Loucy (cell line): ENCODE measurements around the gene NOS2.

Experiments
- EZH2phosphoT487 ChIP-seq: fragments of 200-600 bp; IDR thresholded peaks from 2 replicates; pipeline ENCODE4 v1.6.1; 2018; ENCODE audit warnings: antibody characterized with exemption, mild to moderate bottlenecking, moderate library complexity, borderline replicate concordance
- TF ChIP-seq, protein P1 (sequence below): fragments of 200-600 bp; sonication (generic); conservative IDR thresholded peaks from 2 replicates; pipeline ENCODE4 v1.5.1; 2014; ENCODE audit warnings: mild to moderate bottlenecking, antibody characterized with exemption, low read length

DNA sequence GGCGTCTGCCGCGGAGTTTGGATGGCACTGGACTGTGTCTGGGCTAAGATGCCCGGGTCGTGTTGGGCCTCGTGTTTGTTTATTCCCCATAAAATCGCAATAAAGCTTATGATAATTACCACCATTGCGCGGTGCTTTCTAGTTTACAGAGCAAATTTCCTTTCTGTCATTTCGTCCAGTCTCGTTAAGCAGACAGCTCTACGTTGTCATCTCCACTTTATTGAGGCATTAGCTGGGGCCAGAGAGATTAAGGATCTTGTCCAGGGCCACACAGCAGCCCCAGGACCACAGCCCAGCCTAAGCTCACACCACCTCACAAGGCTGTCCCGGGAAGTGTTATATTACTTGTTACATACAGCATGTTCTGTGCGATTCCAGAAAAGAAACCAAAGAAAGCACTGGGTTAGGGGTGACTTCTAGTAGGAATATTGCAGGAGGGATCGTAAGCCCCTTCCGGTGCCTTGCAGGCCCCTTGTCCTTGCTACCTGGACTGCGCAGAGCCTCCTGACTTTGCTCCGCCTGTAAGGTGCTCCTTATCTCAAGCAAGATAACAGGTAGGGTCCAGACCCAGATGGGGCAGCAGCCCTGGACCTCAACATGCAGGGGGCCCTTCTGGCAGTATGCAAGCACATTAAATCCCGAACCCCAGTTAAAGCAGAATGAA is 6.3 kb downstream of the NOS2 start:
- TF ChIP-seq, protein P1, sequence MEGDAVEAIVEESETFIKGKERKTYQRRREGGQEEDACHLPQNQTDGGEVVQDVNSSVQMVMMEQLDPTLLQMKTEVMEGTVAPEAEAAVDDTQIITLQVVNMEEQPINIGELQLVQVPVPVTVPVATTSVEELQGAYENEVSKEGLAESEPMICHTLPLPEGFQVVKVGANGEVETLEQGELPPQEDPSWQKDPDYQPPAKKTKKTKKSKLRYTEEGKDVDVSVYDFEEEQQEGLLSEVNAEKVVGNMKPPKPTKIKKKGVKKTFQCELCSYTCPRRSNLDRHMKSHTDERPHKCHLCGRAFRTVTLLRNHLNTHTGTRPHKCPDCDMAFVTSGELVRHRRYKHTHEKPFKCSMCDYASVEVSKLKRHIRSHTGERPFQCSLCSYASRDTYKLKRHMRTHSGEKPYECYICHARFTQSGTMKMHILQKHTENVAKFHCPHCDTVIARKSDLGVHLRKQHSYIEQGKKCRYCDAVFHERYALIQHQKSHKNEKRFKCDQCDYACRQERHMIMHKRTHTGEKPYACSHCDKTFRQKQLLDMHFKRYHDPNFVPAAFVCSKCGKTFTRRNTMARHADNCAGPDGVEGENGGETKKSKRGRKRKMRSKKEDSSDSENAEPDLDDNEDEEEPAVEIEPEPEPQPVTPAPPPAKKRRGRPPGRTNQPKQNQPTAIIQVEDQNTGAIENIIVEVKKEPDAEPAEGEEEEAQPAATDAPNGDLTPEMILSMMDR = no peak
- no peak for TF ChIP-seq EZH2phosphoT487
